ENCODE measurements around the gene MRPL38.
"Not testable (repeated sequence)": the region's sequence is repeated elsewhere in the genome, so short reads cannot be mapped to it uniquely, and the experiment has no call there.

Gene MRPL38

DNA sequence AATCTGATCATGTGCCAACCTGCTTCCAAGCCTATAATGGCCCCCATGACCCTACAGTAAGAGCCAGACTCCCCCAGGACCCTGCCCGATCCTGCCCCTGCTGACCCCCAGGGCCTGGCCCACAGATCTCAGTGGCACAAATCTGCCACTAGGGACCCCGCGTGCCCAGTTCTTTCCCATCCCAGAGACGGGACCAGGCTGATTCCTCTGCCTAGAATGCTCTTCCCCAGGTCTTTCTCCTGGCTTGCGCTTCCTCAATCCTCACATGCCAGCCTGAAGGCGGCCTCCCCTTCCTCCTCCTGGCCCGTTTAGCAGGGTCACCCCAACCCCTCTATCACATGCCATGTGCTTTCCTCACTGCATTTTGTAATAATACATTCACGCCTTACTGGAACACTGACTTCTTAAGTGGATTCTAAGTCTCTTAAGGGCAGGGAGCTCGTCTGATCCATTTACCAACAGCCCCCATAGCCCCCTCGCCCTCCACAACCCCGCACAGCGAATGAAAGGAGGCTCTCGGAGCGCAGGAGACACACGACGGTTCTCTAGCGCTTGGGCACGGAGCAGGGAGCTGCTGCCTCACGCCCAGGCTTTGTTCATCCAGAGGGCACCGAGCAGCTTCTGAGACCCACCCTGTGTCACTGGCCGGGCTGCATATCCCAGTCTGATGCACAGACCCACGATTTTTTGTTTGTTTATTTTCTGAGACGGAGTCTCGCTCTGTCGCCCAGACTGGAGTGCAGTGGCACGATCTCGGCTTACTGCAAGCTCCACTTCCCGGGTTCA is 9.1 kb downstream of the MRPL38 start:
- no peak for DNase-seq

DNA sequence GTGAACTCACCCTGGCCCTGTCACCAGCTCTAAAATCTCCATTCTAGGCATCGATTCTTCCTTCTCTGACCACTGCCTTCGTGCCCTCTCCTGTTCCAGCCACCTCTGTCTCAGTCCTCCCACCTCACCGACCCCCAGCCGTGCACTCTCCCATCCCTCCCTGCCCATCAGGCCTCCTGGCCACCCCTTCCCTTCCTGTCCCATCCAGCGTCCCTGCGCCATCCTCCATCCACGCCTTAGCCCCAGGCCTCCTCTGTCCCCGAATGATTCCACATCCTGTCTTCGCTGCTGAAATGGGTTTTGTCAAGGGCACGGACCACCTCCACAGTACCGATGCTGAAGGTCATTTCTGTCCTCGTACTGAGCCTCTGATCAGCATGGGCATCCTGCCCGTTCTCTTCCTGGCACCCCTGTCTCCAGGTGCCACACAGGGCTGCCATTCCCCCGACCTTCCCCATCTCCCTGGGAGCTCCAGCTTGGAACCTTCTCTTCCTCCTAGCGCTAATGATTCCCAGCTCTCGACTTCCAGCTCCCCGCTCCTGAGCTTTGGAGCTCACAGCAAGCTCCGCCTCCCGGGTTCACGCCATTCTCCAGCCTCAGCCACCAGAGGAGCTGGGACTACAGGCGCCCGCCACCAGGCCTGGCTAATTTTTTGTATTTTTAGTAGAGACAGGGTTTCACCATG is 10.5 kb downstream of the MRPL38 start:
- DNase-seq: no peak

DNA sequence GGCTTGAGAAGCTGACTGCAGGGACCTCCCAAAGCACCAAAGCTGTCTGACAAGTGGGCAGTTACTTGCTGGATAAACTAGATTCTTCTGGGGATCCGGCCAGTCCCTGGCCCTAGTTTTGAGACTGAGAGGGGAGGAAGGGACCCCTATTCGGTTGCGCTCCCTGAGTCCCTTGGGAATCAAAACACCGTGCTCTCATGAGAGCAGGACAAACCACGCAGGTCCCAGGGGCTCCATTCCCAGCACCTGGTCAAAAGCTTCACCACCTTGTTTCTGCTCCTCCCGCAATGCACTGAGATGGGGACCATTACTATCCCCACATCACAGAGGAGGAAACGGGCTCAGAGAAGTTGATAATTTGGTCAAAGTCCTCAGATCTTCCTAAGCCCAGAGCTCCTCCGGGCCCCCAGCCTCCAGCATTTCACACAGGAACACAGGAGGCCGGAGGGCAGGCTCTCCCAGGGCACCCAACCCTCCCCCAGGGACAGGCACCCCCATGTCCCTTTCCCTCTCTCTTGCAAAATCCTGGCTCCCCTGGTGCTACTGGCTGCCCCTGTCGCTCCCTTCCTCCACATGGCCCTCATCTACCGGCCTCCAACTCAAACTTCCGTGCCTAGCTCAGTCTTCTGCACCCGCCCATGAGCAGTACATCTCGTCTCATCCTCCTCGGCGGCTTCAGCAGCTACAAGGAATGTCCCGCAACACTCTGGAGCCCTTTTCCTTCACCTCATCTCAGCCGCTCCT is 11.2 kb downstream of the MRPL38 start:
- DNase-seq: no peak

DNA sequence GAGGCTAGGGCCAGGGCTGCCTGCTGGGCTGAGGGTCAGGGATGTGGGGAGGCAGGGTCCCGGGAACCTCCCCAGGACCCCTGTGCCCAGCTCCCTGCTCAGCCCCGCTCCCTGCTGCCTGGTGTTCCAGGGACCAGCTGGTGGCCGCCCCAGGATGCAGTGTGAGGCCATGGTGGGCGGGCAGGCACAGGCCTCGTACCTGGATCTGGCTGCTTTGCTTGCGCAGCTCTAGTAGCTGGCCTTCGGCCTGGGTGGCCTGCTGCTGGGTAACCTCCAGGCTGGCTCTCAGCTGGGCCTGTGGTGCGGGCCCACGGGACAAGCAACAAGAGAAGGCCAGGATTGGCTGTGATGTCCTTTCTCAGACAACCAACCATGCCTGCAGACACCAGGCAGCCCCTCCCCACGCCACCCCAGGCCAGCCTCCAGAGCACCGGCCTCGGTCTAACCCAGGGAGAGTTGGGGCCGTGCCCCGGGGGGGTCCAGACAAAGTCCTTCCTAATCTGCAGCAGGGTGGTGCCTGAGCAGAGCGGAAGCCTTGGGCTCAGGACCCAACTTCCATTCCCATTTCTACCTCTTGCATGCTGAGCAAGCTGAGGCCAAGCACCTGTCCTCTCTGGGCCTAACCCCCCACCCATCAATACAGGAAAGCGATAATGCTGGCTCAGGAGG is 12.0 kb downstream of the MRPL38 start:
- DNase-seq: no peak

DNA sequence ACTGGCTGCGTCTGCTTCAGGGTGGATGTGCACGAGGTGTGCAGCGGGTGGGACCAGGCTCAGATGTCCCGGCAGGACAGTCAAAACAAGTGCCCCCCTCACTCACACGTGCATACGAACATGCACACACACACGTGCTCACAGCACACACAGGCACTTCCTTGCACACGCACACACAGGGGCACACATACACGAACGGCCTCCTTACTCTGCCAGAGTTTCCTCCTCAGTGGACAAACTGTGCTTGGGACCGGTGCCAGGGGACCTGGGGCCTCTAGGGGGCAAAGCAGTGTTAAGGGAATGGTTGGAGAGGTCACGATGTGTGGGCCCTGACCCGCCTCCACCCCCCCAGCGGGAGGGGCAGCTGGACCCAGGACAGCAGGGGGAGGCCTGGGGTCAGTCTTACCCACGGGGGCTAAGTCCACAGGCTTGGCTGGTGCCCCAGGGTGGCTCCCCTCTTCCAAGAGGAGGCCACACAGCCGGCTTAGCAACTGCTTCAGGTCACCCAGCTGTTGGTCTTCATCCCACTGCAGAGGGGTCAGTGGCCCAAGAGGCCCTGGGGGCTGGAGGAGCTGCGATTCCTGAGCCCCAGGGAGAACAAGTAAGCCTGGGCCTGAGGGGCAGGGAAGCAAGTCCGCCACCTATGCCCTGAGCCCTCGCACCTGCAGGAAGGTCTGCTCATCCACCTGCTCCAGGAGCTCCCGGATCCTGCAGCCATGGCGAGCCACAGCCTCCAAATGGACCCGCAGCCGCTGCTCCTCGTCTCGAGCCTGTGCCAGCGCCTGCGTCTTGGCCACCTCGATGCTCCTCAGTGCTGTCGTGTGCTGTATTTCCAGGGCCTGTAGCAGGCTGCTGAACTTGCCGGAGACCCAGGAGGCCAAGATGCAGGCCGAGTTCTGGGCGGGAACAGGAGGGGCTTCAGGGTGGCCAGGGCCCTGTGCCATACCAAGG is 12.8 kb downstream of the MRPL38 start:
- DNase-seq: no peak

DNA sequence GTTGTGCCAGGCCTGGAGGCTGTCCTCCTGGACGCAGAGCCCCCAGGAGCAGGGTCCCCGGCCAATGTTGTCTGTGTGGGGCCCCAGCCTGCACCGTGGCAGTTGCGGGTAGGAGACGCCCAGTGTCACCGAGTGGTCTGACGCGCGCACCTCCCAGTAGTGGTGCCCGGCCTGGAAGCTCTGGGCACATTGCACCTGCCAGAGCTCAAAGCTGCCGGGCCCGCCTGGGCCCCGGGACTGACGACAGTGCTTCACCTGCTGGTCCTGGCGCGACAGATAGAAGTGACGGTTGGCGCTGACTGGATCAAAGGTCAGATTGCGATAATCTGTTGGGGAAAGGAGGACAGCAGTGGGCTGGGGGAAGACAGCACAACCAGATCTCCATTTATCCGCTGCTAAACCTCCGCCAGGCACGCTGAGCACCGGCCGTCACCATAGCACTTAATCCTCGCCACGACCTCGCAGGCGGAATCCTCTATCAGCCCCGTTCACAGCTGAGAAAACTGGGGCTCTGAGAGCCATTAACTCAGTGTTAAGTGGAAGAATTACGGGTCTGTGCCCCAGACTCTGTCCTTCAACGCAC is 13.6 kb downstream of the MRPL38 start:
- no peak for DNase-seq

DNA sequence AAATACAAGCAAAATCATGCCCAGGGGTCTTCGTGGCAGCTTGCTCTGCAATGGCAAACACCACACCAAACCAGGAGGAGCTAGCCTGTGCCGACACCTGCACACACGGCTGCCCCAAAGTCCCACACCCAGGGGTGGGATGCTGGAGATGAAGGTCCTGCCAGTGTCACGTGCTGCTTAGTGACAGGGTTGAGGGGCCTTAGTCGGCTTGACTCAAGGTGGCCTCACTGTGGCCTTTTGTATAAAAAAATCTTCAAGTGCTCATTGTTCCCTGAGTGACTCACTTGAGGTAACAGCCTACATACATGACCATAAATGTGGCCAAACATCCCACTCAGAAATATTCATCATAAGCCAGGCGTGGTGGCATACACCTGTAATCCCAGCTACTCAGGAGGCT is 15.2 kb downstream of the MRPL38 start:
- no peak for DNase-seq

DNA sequence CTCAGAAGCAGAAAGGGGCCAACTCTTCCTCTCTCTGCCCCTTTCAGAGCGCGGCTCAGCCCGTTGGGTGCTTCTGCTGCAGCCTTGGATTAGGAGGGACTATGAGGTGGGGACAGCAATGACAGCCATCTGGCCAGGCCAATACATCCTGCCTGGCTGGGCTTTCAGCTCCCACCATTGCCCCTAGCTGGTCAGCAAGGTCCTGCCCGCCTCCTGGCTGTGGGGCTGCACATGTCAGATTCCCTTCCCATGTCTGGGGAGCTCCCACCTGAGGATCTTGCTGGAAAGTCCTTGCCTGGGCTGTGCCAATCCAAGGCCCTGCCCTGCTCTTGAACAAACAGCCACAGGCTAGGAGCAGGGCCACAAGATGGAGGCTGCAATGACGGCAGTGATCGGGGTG is 16.2 kb downstream of the MRPL38 start:
- DNase-seq: no peak

DNA sequence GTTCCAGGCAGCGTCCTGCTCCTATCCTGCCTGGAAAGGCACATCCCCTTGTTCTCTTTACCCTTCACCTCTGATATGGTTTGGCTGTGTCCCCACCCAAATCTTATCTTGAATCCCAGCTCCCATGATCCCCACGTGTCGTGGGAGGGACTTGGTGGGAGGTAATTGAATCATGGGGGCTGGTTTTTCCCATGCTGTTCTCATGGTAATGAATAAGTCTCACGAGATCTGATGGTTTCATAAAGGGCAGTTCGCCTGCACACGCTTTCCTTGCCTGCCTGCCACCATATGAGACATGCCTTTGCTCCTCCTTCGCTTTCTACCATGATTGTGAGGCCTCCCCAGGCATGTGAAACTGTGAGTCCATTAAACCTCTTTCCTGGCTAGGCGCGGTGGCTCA is 18.8 kb downstream of the MRPL38 start:
- not testable (repeated sequence) for DNase-seq

DNA sequence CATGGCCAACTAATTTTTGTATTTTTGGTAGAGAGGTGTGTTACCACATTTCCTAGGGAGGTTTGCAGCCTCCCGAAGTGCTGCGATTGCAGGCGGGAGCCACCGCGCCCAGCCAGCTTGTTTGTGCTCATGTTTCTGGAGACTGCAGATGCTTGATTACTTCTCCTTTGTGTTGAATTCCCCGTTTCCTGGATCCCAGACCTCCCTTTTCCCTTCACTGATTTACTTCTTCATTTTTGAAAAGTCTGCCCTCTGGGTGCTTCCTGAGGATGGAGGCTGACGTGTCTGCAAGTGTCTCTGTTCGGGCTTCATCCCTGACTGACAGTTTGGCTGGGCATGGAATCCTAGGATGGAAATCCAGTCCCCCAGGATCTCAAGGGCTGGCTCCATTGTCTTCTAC is 19.3 kb downstream of the MRPL38 start:
- DNase-seq: no peak

DNA sequence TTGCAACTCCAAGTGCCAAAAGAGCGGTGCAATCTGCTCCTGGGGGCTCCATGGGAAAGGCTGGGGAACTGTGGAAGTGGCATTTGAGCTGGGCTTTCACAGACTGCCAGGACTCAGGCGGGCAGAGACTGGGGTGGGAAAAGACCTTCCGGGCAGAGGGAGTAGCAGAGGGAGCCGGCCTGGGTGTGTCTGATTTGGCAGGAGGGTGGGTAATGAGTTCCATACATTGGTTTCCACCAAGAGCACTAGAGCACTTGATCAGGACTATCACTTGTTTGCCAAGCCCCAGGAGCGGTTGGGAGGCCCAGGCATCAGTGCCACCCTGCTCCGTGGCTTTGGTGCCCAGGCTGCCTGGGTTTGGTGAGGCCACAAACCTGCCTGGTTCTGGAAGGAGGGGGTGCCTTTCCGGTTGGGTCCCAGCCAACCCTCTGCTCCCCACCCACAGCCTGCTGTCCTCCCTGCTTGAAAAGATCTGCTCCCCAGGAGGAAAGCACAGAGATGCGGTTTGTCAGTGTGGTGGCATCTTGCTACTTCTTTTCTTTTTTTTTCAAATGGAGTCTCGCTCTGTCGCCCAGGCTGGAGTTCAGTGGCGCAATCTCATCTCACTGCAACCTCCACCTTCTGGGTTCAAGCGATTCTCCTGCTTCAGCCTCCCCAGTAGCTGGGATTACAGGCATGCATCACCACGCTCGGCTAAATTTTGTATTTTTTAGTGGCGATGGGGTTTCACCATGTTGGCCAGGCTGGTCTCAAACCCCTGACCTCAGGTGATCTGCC is 22.8 kb downstream of the MRPL38 start:
- DNase-seq: no peak

DNA sequence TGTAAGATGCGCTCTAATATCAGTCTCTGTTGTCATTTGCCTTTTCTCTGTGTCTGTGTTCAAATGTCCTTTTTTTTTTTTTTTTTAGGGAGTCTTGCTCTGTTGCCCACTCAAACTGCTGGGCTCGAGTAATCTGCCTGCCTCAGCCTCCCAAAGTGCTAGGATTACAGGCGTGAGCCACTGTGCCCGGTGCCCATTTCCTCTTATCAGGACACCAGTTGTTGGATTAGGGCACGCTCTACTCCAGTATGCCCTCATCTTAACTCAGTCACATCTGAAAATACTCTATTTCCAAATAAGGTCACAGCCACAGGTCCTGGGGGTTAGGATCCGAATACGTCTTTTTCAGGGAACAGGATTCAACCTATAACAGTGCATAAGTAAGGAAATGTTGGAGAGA is 24.4 kb downstream of the MRPL38 start:
- DNase-seq: no peak

DNA sequence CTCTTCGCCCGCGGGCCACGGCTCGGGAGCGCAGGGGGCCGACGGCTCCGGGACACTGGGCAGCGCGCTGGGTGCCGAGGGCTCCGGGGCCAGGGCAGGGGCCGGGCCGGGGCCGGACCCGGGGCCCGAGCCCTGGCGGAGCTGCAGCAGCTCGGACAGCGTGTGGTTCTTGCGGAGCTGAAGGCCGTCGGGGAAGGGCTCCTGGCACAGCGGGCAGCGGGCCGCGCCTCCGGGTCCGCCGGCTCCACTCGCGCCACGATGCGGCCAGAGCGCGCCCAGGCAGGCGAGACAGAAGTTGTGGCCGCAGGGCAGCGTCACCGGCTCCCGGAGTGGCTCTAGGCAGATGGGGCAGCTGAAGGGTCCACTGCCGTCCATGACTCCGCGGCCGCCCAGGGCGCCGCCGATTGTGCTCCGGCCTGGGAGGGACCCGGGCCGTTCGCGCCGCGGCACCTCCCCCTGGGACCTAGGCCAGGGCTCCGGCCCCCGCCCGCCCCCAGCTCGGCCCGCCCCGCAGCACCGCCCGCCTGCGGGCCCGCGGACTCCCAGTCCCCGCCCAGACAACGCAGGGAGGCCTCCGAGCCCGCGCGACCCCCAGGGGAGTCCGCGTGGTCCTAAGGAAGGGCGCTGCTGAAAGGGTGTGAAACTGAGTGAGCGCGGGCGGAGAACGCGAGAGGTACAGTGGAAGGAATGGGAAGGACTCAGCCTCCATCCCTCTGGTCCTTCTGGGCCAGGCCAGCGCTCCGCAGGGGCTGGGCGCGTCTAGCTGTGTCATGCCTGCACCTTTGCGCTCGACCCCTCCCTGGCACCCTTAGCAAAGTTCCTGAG is 26.3 kb downstream of the MRPL38 start, which contains the start of gene TRIM47:
Gene TRIM47 (minus strand): TSS at position 408 of the 825 bp plus-strand sequence. CDS start 33 bp downstream, at position 375.
- DNase-seq: peak; percentile 10

DNA sequence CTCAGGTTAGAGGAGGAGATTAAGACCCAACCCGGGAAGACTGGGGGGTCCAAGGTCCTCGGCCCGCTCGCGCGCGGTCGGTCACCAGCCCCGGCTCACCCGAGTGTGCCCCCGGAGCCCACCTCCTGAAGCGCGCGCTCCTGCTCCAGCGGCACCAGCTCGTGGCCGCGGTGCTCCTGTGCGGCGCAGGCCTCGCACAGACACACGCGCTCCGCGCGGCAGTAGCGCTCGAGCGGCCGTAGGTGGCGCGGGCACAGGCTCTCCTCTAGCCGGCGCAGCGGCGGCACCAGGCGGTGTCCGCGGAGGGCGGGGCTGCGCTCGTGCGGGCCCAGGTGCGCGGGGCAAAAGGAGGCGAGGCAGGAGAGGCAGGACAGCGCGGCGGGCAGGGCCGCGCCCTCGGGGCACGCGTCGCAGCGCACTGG is 26.9 kb downstream of the MRPL38 start:
- DNase-seq: peak; percentile 57

DNA sequence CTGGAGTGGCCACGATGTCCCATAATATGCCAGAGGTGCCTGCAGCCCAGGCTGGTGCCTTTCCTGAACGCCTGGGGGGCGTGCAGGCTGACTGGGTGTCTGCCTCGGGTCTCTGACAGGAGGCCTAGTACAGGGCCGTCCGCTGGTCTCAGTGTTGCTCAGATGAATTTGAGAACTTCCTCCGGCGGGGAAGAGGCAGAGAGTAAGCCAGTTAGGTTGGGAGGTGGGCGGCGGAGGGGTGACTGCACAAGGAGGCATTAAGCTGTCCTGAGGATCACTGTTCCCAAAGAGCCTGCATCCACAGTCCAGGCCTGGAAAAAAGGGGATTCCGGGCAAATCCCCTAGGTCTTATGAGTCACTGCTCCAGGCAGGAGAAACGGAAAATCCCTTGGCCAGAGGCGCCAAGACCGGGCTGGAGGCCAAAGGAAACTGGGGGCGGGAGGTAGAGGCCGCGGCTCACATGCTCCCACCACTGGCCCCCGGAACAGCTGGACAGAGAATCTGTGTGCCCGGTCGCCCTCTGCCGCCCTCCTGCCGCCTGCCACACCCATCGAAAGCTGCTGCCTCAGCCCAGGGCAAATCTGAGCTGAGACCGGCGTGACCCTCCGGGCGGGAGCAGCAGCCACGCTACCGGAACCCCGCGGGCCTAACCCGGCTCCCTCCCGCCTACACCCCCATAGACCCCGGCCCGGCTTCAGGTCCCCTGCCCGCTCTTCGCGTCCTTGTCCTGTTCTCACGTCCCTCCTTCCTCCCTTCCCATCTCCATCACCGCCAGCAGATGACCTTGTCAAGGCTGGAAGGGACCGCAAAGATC is 27.5 kb downstream of the MRPL38 start:
- DNase-seq: peak; percentile 43

DNA sequence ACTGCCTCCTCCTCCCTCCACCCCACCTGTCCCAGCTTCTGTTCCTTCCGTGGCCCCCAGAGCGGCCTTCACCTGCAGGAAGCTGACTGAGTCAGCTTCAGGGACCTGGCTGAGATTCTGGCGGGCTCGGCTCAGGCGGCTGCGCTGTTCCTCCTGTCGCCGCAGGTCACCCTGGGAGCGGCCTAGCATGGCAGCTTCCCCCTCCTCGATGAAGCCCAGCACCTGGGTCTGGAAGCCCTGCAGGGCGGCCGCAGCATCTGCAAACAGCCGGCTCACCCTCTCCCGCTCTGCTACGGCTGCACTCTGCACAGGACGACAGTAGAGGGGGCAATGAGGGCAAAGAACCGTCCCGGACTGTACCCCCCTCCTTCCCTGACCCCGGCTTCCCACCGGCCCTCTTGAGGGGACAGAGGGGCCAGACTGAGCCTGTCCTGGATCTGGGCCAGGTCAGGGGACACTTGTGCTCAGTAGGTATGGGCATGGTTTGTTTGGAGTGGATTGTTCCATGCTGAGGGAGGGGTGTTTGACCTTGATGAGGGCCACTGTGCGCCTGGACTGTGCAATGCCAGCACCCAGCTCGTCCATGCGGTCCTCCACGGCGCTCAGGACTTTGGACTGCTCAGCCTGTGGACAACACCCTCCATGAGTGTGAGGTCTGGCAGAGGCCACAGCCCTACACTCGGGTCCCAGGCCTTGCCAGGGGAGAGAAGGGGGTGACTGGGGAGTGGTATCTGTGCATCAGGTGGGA is 28.3 kb downstream of the MRPL38 start:
- DNase-seq: no peak

DNA sequence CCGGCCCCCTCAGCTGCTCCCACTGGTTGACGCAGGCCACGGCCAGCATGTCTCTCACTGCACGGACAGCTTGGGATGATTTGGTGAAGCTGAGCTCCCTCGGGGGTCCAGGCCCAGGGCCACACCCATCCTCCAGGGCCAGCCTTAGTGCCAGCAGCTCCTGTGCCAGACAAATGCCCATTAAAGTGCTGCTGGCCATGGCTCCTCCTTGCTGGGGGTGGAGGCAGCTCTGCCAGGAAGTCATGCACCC is 28.8 kb downstream of the MRPL38 start:
- DNase-seq: no peak

DNA sequence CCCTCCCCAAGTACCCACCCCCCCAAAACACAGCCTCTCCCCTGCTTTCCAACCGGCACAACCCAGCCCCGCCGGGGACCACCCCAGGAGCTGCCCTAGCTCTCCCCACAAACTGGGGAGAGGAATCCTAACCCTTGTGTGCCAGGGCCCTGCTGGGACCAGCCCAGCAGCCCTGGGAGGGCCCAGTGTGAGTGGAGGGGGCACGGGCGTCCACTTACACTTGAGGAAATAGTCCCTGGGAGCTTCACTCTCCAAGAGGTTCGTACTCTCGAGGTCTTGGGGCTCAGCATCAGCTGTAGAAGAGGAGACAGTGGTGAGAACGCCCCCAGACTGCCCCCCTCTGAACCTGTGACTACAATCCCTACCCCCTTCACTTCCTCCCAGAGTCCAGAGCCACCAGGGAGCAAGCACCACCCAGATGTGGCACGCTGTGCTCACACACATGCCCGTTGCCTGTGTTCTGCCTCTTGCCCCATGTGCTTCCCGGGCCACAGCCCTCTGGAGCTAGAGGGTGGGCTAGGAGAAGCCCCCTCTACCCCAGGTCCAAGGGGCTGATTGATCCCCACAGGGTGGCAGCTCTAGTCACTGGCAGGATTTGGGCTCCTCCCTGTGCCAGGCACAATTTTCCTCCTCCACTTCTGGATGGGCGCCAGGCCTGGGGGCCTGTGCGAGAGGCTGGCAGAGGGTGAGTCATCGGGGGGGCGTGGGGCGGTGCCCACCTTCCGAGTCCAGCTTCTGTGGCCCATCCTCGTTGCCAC is 29.3 kb downstream of the MRPL38 start:
- peak; percentile 36 for DNase-seq

Measured in NCI-H1092 (cell line).